Psoas muscle (tissue), 8 donors: Measurements from ENCODE around the gene NR1I3. TPM values are rescaled to one million over a fixed set of nuclear protein-coding genes. Genes with fewer than 3 reads are reported as not detected.

Source experiments
- ATAC-seq, 4 donors: fragments of 200-7000 bp; cut with Tn5 transposase; one replicate each; pipeline ENCODE4 v1.9.1; 2020; ENCODE audit warnings: moderate library complexity in 3 of 4, mild to moderate bottlenecking in 2 of 4
- DNase-seq, 2 donors: peaks; one replicate each; pipeline ENCODE4 v3.0.0-alpha.2; 2020
- H3K27ac ChIP-seq: fragments of 200-600 bp; one replicate; pipeline ENCODE4 v1.8.0; 2022
- H3K27me3 ChIP-seq, 3 donors: fragments of 200-600 bp in 1 of 3; one replicate each; pipeline versions ENCODE4 v1.6.1 to v1.8.0; 2013 to 2022; ENCODE audit warnings: low read length in 2 of 3, mild to moderate bottlenecking in 2 of 3, moderate library complexity in 1 of 3; ENCODE audit not compliant: insufficient read depth in 3 of 3
- H3K36me3 ChIP-seq, 2 donors: fragments of 200-600 bp in 1 of 2; one replicate each; pipeline versions ENCODE4 v1.6.1 to v1.8.0; 2013 to 2022; ENCODE audit warnings: low read depth in 1 of 2, mild to moderate bottlenecking in 1 of 2, moderate library complexity in 1 of 2; ENCODE audit not compliant: insufficient read depth in 1 of 2
- H3K4me1 ChIP-seq: fragments of 200-600 bp; one replicate; pipeline ENCODE4 v1.8.0; 2022
- H3K4me3 ChIP-seq: fragments of 200-600 bp; one replicate; pipeline ENCODE4 v1.8.0; 2022; ENCODE audit warnings: mild to moderate bottlenecking
- H3K9me3 ChIP-seq: fragments of 200-600 bp; one replicate; pipeline ENCODE4 v1.8.0; 2022
- CTCF ChIP-seq: fragments of 200-600 bp; IDR thresholded peaks from one replicate; pipeline ENCODE4 v1.8.0; 2022; ENCODE audit warnings: antibody characterized with exemption
- WGBS, 3 donors: extraction: QIAGEN DNeasy Blood & Tissue Kit; methylation state at CpG; one replicate each; pipeline versions ENCODE4 v1.1.6 to v1.1.7; 2013; 5-methylcytosine and 5-hydroxymethylcytosine counted together
- intact Hi-C, 2 donors: fragments of 100-400 bp; cut with DNase I; formaldehyde crosslinking; loops; one replicate each; pipeline versions ENCODE4 v1.11.0 to v1.14.2; 2022
- polyA plus RNA-seq, 3 donors: library from polyadenylated mRNA; stranded (reverse); fragments of 200-250 nt; gene quantifications; one replicate each; pipeline ENCODE4 v1.2.3, GENCODE V29; 2013
- total RNA-seq, 4 donors: library from RNA; stranded (reverse); fragmentation: NEBNext Ultra II Directional in 2 of 4; extraction: Animal tissue kit (Norgen Biotek cat#: 25700) in 2 of 4; gene quantifications; one replicate each; pipeline versions ENCODE4 v1.2.1 to v1.2.4, GENCODE V29; 2021 to 2023
- donor health status: healthy with polysubstance abuse.
- donor health status: DM: no; HTN: no; CAD: no; lungs with moderate emphysema.
- donor health status: Bipolar disorder and iron deficiency.
- donor health status: healthy.
- donor health status: DM: yes; HTN: yes; CAD: no.
- donor health status: DM: no; HTN: no; CAD: no.
- donor health status: DM: no; HTN: no; CAD: no.
- donor health status: DM: yes; HTN: yes; CAD: no.

The NR1I3 gene
- total and polyA plus RNA-seq, 7 donors, result 0.17 to 0.42 (median 0.25) TPM; not detected in 4

- WGBS, 3 donors, result 34 to 40% (median 39%) methylated on average over 3 of the region's 3 CpGs
Measured at GRCh38 chr1:161274874-161275273, 36.9 kb upstream of the NR1I3 start.

GRCh38 chr1:161273402-161273801 is 35.4 kb upstream of the NR1I3 start:
- no peaks in the 10 kb centered on the region for H3K4me1 ChIP-seq
- H3K27ac ChIP-seq, result no peak overlapping the region
- no peak for ATAC-seq
- H3K27me3 ChIP-seq, result peaks cover 4 to 14% (median 5%) of the 10 kb centered on the region in 3 donors
- TF ChIP-seq CTCF, result no peak
- H3K36me3 ChIP-seq, result no peaks in the 10 kb centered on the region
- H3K4me3 ChIP-seq, result no peak overlapping the region
- intact Hi-C loops, result no loop called here
- no peak for DNase-seq
- WGBS, 3 donors, result 55 to 62% (median 56%) methylated on average over 3 of the region's 3 CpGs
- no peaks in the 10 kb centered on the region for H3K9me3 ChIP-seq

More at GRCh38 chr1:161274874-161275273, 36.9 kb upstream of the NR1I3 start:
- H3K27me3 ChIP-seq, result peaks cover 4 to 14% (median 5%) of the 10 kb centered on the region in 3 donors
- no peak for TF ChIP-seq CTCF
- H3K36me3 ChIP-seq, result no peaks in the 10 kb centered on the region
- ATAC-seq (no peak), DNase-seq (no peak)
- no peaks in the 10 kb centered on the region for H3K9me3 ChIP-seq
- H3K27ac ChIP-seq, result no peak overlapping the region
- H3K4me1 ChIP-seq, result no peaks in the 10 kb centered on the region
- intact Hi-C loops, result no loop called here
- no peak overlapping the region for H3K4me3 ChIP-seq

- no peak for TF ChIP-seq CTCF
- no peaks in the 10 kb centered on the region for H3K36me3 ChIP-seq
- no peaks in the 10 kb centered on the region for H3K4me1 ChIP-seq
- H3K4me3 ChIP-seq, result no peak overlapping the region
- intact Hi-C loops, result no loop called here
- ATAC-seq (no peak), DNase-seq (no peak)
- 65 to 71% (median 71%) methylated on average over 3 of the region's 3 CpGs for WGBS, 3 donors
- peaks cover 0 to 2% (median 0%) of the 10 kb centered on the region in 3 donors for H3K27me3 ChIP-seq
- no peak overlapping the region for H3K27ac ChIP-seq
- H3K9me3 ChIP-seq, result no peaks in the 10 kb centered on the region
Measured at GRCh38 chr1:161267321-161267720, 29.3 kb upstream of the NR1I3 start.

- Histone ChIP-seq H3K4me3 (no peak overlapping the region), H3K27ac (no peak overlapping the region), H3K9me3 (no peaks in the 10 kb centered on the region), H3K27me3 (peaks cover 0 to 2% (median 0%) of the 10 kb centered on the region in 3 donors), H3K4me1 (no peaks in the 10 kb centered on the region), H3K36me3 (no peaks in the 10 kb centered on the region)
- no peak for TF ChIP-seq CTCF
- intact Hi-C loops, result no loop called here
- WGBS, 3 donors, result 51 to 71% (median 59%) methylated on average over 2 of the region's 2 CpGs
- no peak for DNase-seq
- no peak for ATAC-seq
Measured at GRCh38 chr1:161266836-161267235, 28.8 kb upstream of the NR1I3 start.

- intact Hi-C loops, result no loop called here
- Histone ChIP-seq H3K4me3 (no peak overlapping the region), H3K27me3 (peaks cover 0 to 2% (median under 1%) of the 10 kb centered on the region in 3 donors), H3K27ac (no peak overlapping the region), H3K36me3 (no peaks in the 10 kb centered on the region), H3K4me1 (no peaks in the 10 kb centered on the region), H3K9me3 (no peaks in the 10 kb centered on the region)
- no peak for ATAC-seq
- no peak for DNase-seq
- WGBS, 3 donors, result 55 to 64% (median 57%) methylated on average over 3 of the region's 3 CpGs
- no peak for TF ChIP-seq CTCF
Measured at GRCh38 chr1:161266202-161266601, 28.2 kb upstream of the NR1I3 start.
